Tibial artery (tissue), 4 donors: Measurements from ENCODE around the gene TECRL.

Experiments used
- DNase-seq, 2 donors: peaks; one replicate each; pipeline ENCODE4 v3.0.0-alpha.2; 2019
- H3K27ac ChIP-seq, 2 donors: fragments of 200-600 bp; sonication (generic) in 1 of 2; 1 replicate in 1 of 2; 2 replicates in 1 of 2; pipeline ENCODE4 v1.5.1; 2018 to 2019; ENCODE audit warnings: mild to moderate bottlenecking in 1 of 2
- H3K27me3 ChIP-seq, 2 donors: fragments of 200-600 bp; sonication (generic) in 1 of 2; one replicate each; pipeline versions ENCODE4 v1.5.1 to v1.6.0; 2016 to 2019
- H3K36me3 ChIP-seq, 3 donors: fragments of 200-600 bp; sonication (generic) in 2 of 3; one replicate each; pipeline ENCODE4 v1.5.1; 2016 to 2019; ENCODE audit warnings: mild to moderate bottlenecking in 2 of 3
- H3K4me1 ChIP-seq, 4 donors: fragments of 200-600 bp; sonication (generic) in 2 of 4; 1 replicate in 3 of 4; 2 replicates in 1 of 4; pipeline ENCODE4 v1.5.1; 2016 to 2019
- H3K4me3 ChIP-seq, 2 donors: fragments of 200-600 bp; sonication (generic) in 1 of 2; 1 replicate in 1 of 2; 2 replicates in 1 of 2; pipeline ENCODE4 v1.5.1; 2018 to 2019; ENCODE audit warnings: mild to moderate bottlenecking in 2 of 2
- H3K9me3 ChIP-seq, 3 donors: fragments of 200-600 bp; sonication (generic) in 1 of 3; one replicate each; pipeline ENCODE4 v1.5.1; 2016 to 2019
- CTCF ChIP-seq, 2 experiments: fragments of 200-600 bp in 1 of 2; fragments of 450-650 bp in 1 of 2; IDR thresholded peaks; one replicate each; pipeline ENCODE4 v1.5.1; 2017 to 2019; ENCODE audit warnings: antibody characterized with exemption in 2 of 2, mild to moderate bottlenecking in 1 of 2, moderate library complexity in 1 of 2
- intact Hi-C: fragments of 100-400 bp; cut with DNase I; formaldehyde crosslinking; loops from one replicate; pipeline ENCODE4 v1.15.0; 2023; ENCODE audit warnings: low total_unique reads

The TECRL gene

GRCh38 chr4:64327237-64327636 lies 82.0 kb downstream of the TECRL start:
- Histone ChIP-seq H3K4me3 (no peak overlapping the region), H3K36me3 (no peaks in the 10 kb centered on the region), H3K4me1 (no peaks in the 10 kb centered on the region), H3K27ac (no peak overlapping the region), H3K27me3 (no peaks in the 10 kb centered on the region), H3K9me3 (no peaks in the 10 kb centered on the region)
- intact Hi-C loops, result no loop called here
- TF ChIP-seq CTCF (IDR thresholded peaks at IDR 0.05), result no peak
- no peak for DNase-seq

GRCh38 chr4:64326507-64326906 lies 82.7 kb downstream of the TECRL start:
- H3K27ac ChIP-seq, result no peak overlapping the region
- H3K9me3 ChIP-seq, result no peaks in the 10 kb centered on the region
- H3K4me3 ChIP-seq, result no peak overlapping the region

GRCh38 chr4:64306255-64306565 lies 103.0 kb downstream of the TECRL start:
- no peaks in the 10 kb centered on the region for H3K4me1 ChIP-seq
- no peak overlapping the region for H3K4me3 ChIP-seq
- H3K27me3 ChIP-seq, result no peaks in the 10 kb centered on the region
- TF ChIP-seq CTCF (IDR thresholded peaks at IDR 0.05), result no peak
- no peaks in the 10 kb centered on the region for H3K9me3 ChIP-seq
- no peaks in the 10 kb centered on the region for H3K36me3 ChIP-seq
- intact Hi-C loops, result no loop called here
- no peak for DNase-seq
- H3K27ac ChIP-seq, result no peak overlapping the region

More at GRCh38 chr4:64326507-64326906, 82.7 kb downstream of the TECRL start:
- intact Hi-C loops, result no loop called here
- Histone ChIP-seq H3K4me1 (no peaks in the 10 kb centered on the region), H3K36me3 (no peaks in the 10 kb centered on the region), H3K27me3 (no peaks in the 10 kb centered on the region)
- no peak for DNase-seq
- TF ChIP-seq CTCF (IDR thresholded peaks at IDR 0.05), result no peak

GRCh38 chr4:64305565-64306254 lies 103.5 kb downstream of the TECRL start:
- no peak overlapping the region for H3K4me3 ChIP-seq
- DNase-seq, result no peak
- intact Hi-C loops, result no loop called here
- no peaks in the 10 kb centered on the region for H3K9me3 ChIP-seq
- H3K36me3 ChIP-seq, result no peaks in the 10 kb centered on the region
- TF ChIP-seq CTCF (IDR thresholded peaks at IDR 0.05), result no peak
- H3K4me1 ChIP-seq, result no peaks in the 10 kb centered on the region
- H3K27ac ChIP-seq, result no peak overlapping the region
- no peaks in the 10 kb centered on the region for H3K27me3 ChIP-seq

- Histone ChIP-seq H3K27me3 (no peaks in the 10 kb centered on the region), H3K4me1 (no peaks in the 10 kb centered on the region), H3K36me3 (no peaks in the 10 kb centered on the region), H3K9me3 (no peaks in the 10 kb centered on the region), H3K27ac (no peak overlapping the region), H3K4me3 (no peak overlapping the region)
- TF ChIP-seq CTCF (IDR thresholded peaks at IDR 0.05), result no peak
- no peak for DNase-seq
- intact Hi-C loops, result no loop called here
Measured at GRCh38 chr4:64272432-64272831, 136.8 kb downstream of the TECRL start.

GRCh38 chr4:64271601-64272081 lies 137.6 kb downstream of the TECRL start:
- no peaks in the 10 kb centered on the region for H3K9me3 ChIP-seq
- H3K27me3 ChIP-seq, result no peaks in the 10 kb centered on the region
- no peak for TF ChIP-seq CTCF (IDR thresholded peaks at IDR 0.05)
- no peak overlapping the region for H3K4me3 ChIP-seq
- DNase-seq, result no peak
- no peak overlapping the region for H3K27ac ChIP-seq
- H3K4me1 ChIP-seq, result no peaks in the 10 kb centered on the region
- H3K36me3 ChIP-seq, result no peaks in the 10 kb centered on the region
- intact Hi-C loops, result no loop called here
